ENCODE measurements around the gene FOXP1.

GRCh38 chr3:71062952-71063772 lies 520.4 kb downstream of the FOXP1 start:
- no peak for TF ChIP-seq POLR2A (IDR thresholded peaks at IDR 0.05)
- peak; percentile 69 for TF ChIP-seq POLR2AphosphoS5 (IDR thresholded peaks at IDR 0.05)
- no peak for TF ChIP-seq CTCF (IDR thresholded peaks at IDR 0.05)
